ENCODE data around the gene ADARB2. TPM values are rescaled to one million over a fixed set of nuclear protein-coding genes. Genes with fewer than 3 reads are reported as not detected.
A peak's percentile ranks its signal among the peaks of the same experiment; 100 is the strongest.

Gene ADARB2
- total RNA-seq, 1 donor from 2014 or later, result 1.8 TPM

DNA sequence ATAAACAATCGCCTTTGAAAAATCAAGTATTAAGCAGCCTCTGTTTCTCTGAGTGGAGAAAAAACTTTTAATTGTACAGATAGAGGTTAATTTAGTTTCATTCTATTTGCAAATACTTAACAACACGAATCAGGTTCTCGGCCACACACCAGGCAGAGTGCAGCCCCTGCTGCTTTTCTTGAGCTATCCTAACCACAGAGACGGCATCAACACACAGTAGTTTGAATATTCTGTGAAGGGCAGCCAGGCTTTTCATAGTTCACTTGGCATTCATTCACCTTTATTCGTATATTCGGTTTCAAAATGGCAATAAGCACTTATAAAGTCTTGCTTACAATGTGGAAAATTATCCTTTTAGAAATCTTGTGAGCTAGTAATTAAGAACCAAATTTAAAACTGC is 5.7 kb downstream of the ADARB2 start:
- no peaks in the 10 kb centered on the region for H3K9me3 Mint-ChIP-seq
- no peak for DNase-seq (ENCODE audit: low read depth, low spot score)
- peaks cover 64% of the 10 kb centered on the region for H3K27me3 Mint-ChIP-seq (ENCODE audit: low read depth)
- H3K36me3 Mint-ChIP-seq (ENCODE audit: low read depth), result no peaks in the 10 kb centered on the region
- no peak overlapping the region for H3K4me3 Mint-ChIP-seq
- H3K4me1 Mint-ChIP-seq, result peaks cover 10% of the 10 kb centered on the region
- no peak overlapping the region for H3K27ac Mint-ChIP-seq (ENCODE audit: unreplicated experiment)
- no peak for TF ChIP-seq CTCF (conservative IDR thresholded peaks at IDR 0.05)

- Mint-ChIP-seq H3K36me3 (ENCODE audit: low read depth) (no peaks in the 10 kb centered on the region), H3K27ac (ENCODE audit: unreplicated experiment) (no peak overlapping the region), H3K9me3 (no peaks in the 10 kb centered on the region), H3K4me1 (no peaks in the 10 kb centered on the region), H3K27me3 (ENCODE audit: low read depth) (peaks cover 50% of the 10 kb centered on the region), H3K4me3 (no peak overlapping the region)
- no peak for TF ChIP-seq CTCF (conservative IDR thresholded peaks at IDR 0.05)
- no peak for DNase-seq (ENCODE audit: low read depth, low spot score)
Observed at GRCh38 chr10:1729751-1730150, 7.6 kb downstream of the ADARB2 start.

DNA sequence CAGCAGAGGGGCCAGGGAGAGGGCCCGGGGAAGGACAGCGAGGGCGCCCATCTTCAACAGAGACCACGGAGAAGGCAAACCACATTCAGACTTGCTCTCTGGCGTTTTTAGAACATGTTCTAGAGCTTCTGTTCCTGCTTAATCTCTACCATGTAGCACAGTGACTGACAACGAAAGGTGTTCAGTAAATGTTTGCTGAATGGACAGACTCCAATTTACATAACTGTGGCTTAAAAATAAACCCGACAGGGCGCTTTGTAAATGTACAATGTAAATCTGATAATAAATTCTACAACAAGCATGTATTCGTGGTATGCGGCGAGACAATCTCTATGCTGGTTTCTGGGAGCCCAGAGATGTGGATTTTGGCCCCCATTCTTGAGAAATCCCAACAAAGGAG is 10.5 kb downstream of the ADARB2 start:
- H3K27me3 Mint-ChIP-seq (ENCODE audit: low read depth), result peaks cover 26% of the 10 kb centered on the region
- H3K27ac Mint-ChIP-seq (ENCODE audit: unreplicated experiment), result no peak overlapping the region
- DNase-seq (ENCODE audit: low read depth, low spot score), result no peak
- no peak overlapping the region for H3K4me3 Mint-ChIP-seq
- TF ChIP-seq CTCF (conservative IDR thresholded peaks at IDR 0.05), result no peak
- H3K36me3 Mint-ChIP-seq (ENCODE audit: low read depth), result no peaks in the 10 kb centered on the region
- H3K4me1 Mint-ChIP-seq, result peaks cover 3% of the 10 kb centered on the region
- no peaks in the 10 kb centered on the region for H3K9me3 Mint-ChIP-seq

GRCh38 chr10:1724921-1725488 is 12.3 kb downstream of the ADARB2 start:
- no peak for DNase-seq (ENCODE audit: low read depth, low spot score)
- Mint-ChIP-seq H3K27me3 (ENCODE audit: low read depth) (peaks cover 17% of the 10 kb centered on the region), H3K4me1 (peaks cover 6% of the 10 kb centered on the region), H3K27ac (ENCODE audit: unreplicated experiment) (peak overlapping the region; percentile 47), H3K4me3 (no peak overlapping the region), H3K9me3 (no peaks in the 10 kb centered on the region), H3K36me3 (ENCODE audit: low read depth) (no peaks in the 10 kb centered on the region)
- no peak for TF ChIP-seq CTCF (conservative IDR thresholded peaks at IDR 0.05)

- no peak for TF ChIP-seq CTCF (conservative IDR thresholded peaks at IDR 0.05)
- H3K4me1 Mint-ChIP-seq, result peaks cover 9% of the 10 kb centered on the region
Observed at GRCh38 chr10:1716839-1717238, 20.5 kb downstream of the ADARB2 start.

More at GRCh38 chr10:1716839-1717238, 20.5 kb downstream of the ADARB2 start:
- no peak for DNase-seq (ENCODE audit: low read depth, low spot score)
- Mint-ChIP-seq H3K27me3 (ENCODE audit: low read depth) (peaks cover 5% of the 10 kb centered on the region), H3K27ac (ENCODE audit: unreplicated experiment) (no peak overlapping the region), H3K9me3 (no peaks in the 10 kb centered on the region), H3K36me3 (ENCODE audit: low read depth) (no peaks in the 10 kb centered on the region), H3K4me3 (no peak overlapping the region)
